SK-N-SH (cell line): ENCODE data around the gene PODNL1. TPM values are rescaled to one million over a fixed set of nuclear protein-coding genes. Genes with fewer than 3 reads are reported as not detected.

Experiments used
- CTCF ChIA-PET: fragments of 300-600, 350-600 bp; formaldehyde crosslinking; extraction: SDS; loops from one replicate; lab custom pipeline; 2021; lab: Yijun Ruan, JAX
- POLR2A ChIA-PET: fragments of 350-600 bp; sonication (Branson Sonifier 250); formaldehyde crosslinking; extraction: SDS; loops from one replicate; lab custom pipeline; 2020; ENCODE audit warnings: antibody characterized with exemption, inconsistent platforms; lab: Yijun Ruan, JAX
- DNase-seq: peaks from one replicate; pipeline ENCODE4 v3.0.0; 2012
- H2AFZ ChIP-seq: fragments of 200-600 bp; sonication (generic); 2 replicates; pipeline ENCODE4 v1.8.1; 2016; ENCODE audit warnings: antibody characterized with exemption, mild to moderate bottlenecking, low read depth
- H3F3A ChIP-seq: fragments of 200-600 bp; sonication (generic); replicated peaks from 2 replicates; pipeline ENCODE3; 2016; ENCODE audit warnings: antibody characterized with exemption, mild to moderate bottlenecking; ENCODE audit not compliant: insufficient read depth
- H3K27ac ChIP-seq, 2 experiments: fragments of 200-500 bp in 1 of 2; fragments of 200-600 bp in 1 of 2; sonication (Bioruptor generic) in 1 of 2; sonication (generic), shearing (Covaris generic) in 1 of 2; 2 replicates each; pipeline versions ENCODE4 v1.5.1 to v1.6.1; 2014 to 2016; ENCODE audit warnings: low read depth in 2 of 2, inconsistent platforms in 1 of 2, low read length in 1 of 2, mild to moderate bottlenecking in 1 of 2, mixed read lengths in 1 of 2
- H3K27me3 ChIP-seq: fragments of 200-600 bp; sonication (generic), shearing (Covaris generic); 2 replicates; pipeline ENCODE4 v1.6.1; 2016; ENCODE audit warnings: mixed run types; ENCODE audit not compliant: insufficient read depth
- H3K36me3 ChIP-seq, 2 experiments: fragments of 200-500 bp in 1 of 2; fragments of 200-600 bp in 1 of 2; sonication (Bioruptor generic) in 1 of 2; sonication (generic) in 1 of 2; replicated peaks in 1 of 2; 2 replicates each; pipeline versions ENCODE3 to v1.5.1; 2014 to 2016; ENCODE audit warnings: low read length in 1 of 2, mild to moderate bottlenecking in 1 of 2; ENCODE audit not compliant: insufficient read depth in 2 of 2, control insufficient read depth in 1 of 2
- H3K4me1 ChIP-seq, 2 experiments: fragments of 200-500 bp in 1 of 2; fragments of 200-600 bp in 1 of 2; sonication (Bioruptor generic) in 1 of 2; sonication (generic), shearing (Covaris generic) in 1 of 2; 2 replicates each; pipeline versions ENCODE4 v1.5.1 to v1.6.1; 2014 to 2016; ENCODE audit warnings: low read depth in 1 of 2, low read length in 1 of 2, mixed run types in 1 of 2; ENCODE audit not compliant: insufficient read depth in 2 of 2, control insufficient read depth in 1 of 2
- H3K4me2 ChIP-seq: fragments of 200-600 bp; sonication (generic), shearing (Covaris generic); 2 replicates; pipeline ENCODE4 v1.6.1; 2017; ENCODE audit warnings: mixed run types
- H3K4me3 ChIP-seq, 2 experiments: fragments of 200-500 bp in 1 of 2; fragments of 200-600 bp in 1 of 2; sonication (Bioruptor generic) in 1 of 2; sonication (generic), shearing (Covaris generic) in 1 of 2; 2 replicates each; pipeline versions ENCODE4 v1.5.1 to v1.8.1; 2014 to 2016; ENCODE audit warnings: low read depth in 2 of 2, inconsistent platforms in 1 of 2, low read length in 1 of 2, mild to moderate bottlenecking in 1 of 2, mixed read lengths in 1 of 2, moderate library complexity in 1 of 2
- H3K79me2 ChIP-seq: fragments of 200-600 bp; sonication (generic); 2 replicates; pipeline ENCODE4 v1.8.1; 2017; ENCODE audit warnings: mild to moderate bottlenecking; ENCODE audit not compliant: insufficient read depth
- H3K9ac ChIP-seq: fragments of 200-600 bp; sonication (generic); 2 replicates; pipeline ENCODE4 v1.6.1; 2017; ENCODE audit warnings: mixed run types
- H3K9me2 ChIP-seq: fragments of 200-600 bp; sonication (generic); 2 replicates; pipeline ENCODE4 v1.6.1; 2017; ENCODE audit warnings: mixed run types
- H3K9me3 ChIP-seq: fragments of 200-600 bp; sonication (generic); 2 replicates; pipeline ENCODE4 v1.6.1; 2017; ENCODE audit warnings: mixed run types, mild to moderate bottlenecking, moderate library complexity
- H4K20me1 ChIP-seq: fragments of 200-600 bp; sonication (generic); 2 replicates; pipeline ENCODE4 v1.6.1; 2017; ENCODE audit warnings: mild to moderate bottlenecking, mixed run types; ENCODE audit not compliant: insufficient read depth
- ELF1 ChIP-seq: IDR thresholded peaks from 2 replicates; pipeline ENCODE4 v1.4.0; 2012
- EZH2phosphoT487 ChIP-seq: fragments of 200-600 bp; sonication (generic); IDR thresholded peaks from 2 replicates; pipeline ENCODE4 v1.6.1; 2017; ENCODE audit warnings: low read depth, mixed run types, mild to moderate bottlenecking, antibody characterized with exemption, moderate library complexity, borderline replicate concordance
- FOSL2 ChIP-seq: IDR thresholded peaks from 2 replicates; pipeline ENCODE4 v1.4.0; 2012; ENCODE audit warnings: low read depth, mild to moderate bottlenecking, moderate library complexity, borderline replicate concordance
- NFIC ChIP-seq: IDR thresholded peaks from 2 replicates; pipeline ENCODE4 v1.4.0; 2012; ENCODE audit warnings: borderline replicate concordance
- RAD21 ChIP-seq: IDR thresholded peaks from 2 replicates; pipeline ENCODE4 v1.6.1; 2012; ENCODE audit warnings: mild to moderate bottlenecking, low read length
- RFX5 ChIP-seq: IDR thresholded peaks from 2 replicates; pipeline ENCODE4 v1.6.1; 2012; ENCODE audit warnings: mild to moderate bottlenecking, improper control_type of control experiment, low read length
- SIN3A ChIP-seq: IDR thresholded peaks from 2 replicates; pipeline ENCODE4 v1.6.1; 2012; ENCODE audit warnings: low read depth, mild to moderate bottlenecking, low read length, moderate library complexity, borderline replicate concordance
- TCF12 ChIP-seq: IDR thresholded peaks from 2 replicates; pipeline ENCODE4 v1.4.0; 2012
- TEAD4 ChIP-seq: IDR thresholded peaks from 2 replicates; pipeline ENCODE4 v1.4.0; 2012; ENCODE audit warnings: mild to moderate bottlenecking, borderline replicate concordance; ENCODE audit not compliant: insufficient read depth
- WGBS: methylation state at CpG from one replicate; pipeline ENCODE4 v1.1.6; 2017; ENCODE audit warnings: low lambda C conversion rate; 5-methylcytosine and 5-hydroxymethylcytosine counted together
- polyA plus RNA-seq, 3 experiments: library from polyadenylated mRNA; depleted of rRNA; stranded (reverse); fragments of >200 nt; gene quantifications; 2 replicates each; pipeline ENCODE4 v1.2.3, GENCODE V29; 2012
- TF ChIP-seq, protein P1 (sequence below): fragments of 200-600 bp; sonication (generic); IDR thresholded peaks from 2 replicates; pipeline ENCODE4 v1.6.1; 2017; ENCODE audit warnings: antibody characterized with exemption, mild to moderate bottlenecking, moderate library complexity
- TF ChIP-seq, protein P2 (sequence below): IDR thresholded peaks from 2 replicates; pipeline ENCODE4 v1.4.0; 2012; ENCODE audit warnings: low read depth
- TF ChIP-seq, protein P3 (sequence below): IDR thresholded peaks from 2 replicates; pipeline ENCODE4 v1.6.1; 2012; ENCODE audit warnings: mild to moderate bottlenecking, low read depth, low read length, moderate library complexity

PODNL1 gene
- polyA plus RNA-seq, 1 of the 3 experiments (the other 2 are of a cell fraction) = 7.5 TPM

DNA sequence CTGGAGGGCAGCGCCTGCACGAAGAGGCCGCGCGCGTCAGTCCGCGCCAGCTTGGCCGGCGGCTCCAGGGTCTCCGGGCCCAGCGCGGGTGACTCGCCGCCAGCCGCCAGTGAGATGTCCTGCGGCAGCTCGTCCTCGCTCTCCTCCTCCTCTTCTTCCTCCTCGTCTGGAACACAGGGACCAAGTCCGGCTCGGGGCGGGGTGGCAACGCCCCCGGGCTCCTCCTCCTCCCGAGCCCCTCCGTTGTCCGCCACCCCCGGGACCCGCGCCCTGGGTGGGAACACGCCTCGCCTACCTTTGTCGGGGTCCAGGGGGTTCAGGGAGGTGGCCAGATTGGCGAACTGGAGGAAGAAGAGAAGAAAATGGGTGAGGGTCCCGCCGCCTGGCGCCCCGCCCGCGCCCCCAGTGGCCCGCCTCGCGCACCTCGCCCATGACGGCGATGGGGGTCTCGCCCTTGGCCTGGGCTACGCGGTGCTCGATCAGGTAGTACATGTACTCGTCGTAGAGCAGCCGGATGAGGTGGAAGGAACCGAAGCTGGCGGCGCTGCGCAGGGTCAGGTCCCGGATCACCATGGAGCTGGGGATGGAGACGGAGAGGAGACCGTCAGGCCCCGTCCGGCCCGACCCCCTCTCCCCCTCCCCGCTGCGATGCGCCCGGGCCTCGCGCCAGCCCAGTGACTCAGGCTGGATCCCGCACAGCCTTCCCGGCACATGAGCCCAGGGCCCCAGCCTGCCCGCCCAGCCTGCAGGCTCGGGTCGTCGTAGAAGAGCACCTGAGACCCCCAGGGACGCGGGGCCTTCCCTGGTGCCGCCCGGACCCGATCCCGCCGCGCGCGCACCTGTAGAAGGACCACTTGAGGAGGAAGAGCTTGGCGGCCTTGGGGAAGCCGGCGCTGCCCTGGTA, 24.7 kb upstream of the PODNL1 start:
- WGBS = 91% methylated on average over 74 of the region's 89 CpGs
- H3K4me3 ChIP-seq = no peak overlapping the region
- DNase-seq = no peak
- TF ChIP-seq RFX5 = no peak
- TF ChIP-seq TCF12 = no peak
- no peak for TF ChIP-seq FOSL2
- TF ChIP-seq ELF1 = no peak
- TF ChIP-seq RAD21 = no peak
- TF ChIP-seq EZH2phosphoT487 = no peak
- TF ChIP-seq SIN3A = no peak
- TF ChIP-seq TEAD4 = no peak
- no peak for TF ChIP-seq NFIC
- TF ChIP-seq, protein P1, sequence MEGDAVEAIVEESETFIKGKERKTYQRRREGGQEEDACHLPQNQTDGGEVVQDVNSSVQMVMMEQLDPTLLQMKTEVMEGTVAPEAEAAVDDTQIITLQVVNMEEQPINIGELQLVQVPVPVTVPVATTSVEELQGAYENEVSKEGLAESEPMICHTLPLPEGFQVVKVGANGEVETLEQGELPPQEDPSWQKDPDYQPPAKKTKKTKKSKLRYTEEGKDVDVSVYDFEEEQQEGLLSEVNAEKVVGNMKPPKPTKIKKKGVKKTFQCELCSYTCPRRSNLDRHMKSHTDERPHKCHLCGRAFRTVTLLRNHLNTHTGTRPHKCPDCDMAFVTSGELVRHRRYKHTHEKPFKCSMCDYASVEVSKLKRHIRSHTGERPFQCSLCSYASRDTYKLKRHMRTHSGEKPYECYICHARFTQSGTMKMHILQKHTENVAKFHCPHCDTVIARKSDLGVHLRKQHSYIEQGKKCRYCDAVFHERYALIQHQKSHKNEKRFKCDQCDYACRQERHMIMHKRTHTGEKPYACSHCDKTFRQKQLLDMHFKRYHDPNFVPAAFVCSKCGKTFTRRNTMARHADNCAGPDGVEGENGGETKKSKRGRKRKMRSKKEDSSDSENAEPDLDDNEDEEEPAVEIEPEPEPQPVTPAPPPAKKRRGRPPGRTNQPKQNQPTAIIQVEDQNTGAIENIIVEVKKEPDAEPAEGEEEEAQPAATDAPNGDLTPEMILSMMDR = no peak
- TF ChIP-seq, protein P2, sequence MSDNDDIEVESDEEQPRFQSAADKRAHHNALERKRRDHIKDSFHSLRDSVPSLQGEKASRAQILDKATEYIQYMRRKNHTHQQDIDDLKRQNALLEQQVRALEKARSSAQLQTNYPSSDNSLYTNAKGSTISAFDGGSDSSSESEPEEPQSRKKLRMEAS = no peak
- TF ChIP-seq, protein P3, sequence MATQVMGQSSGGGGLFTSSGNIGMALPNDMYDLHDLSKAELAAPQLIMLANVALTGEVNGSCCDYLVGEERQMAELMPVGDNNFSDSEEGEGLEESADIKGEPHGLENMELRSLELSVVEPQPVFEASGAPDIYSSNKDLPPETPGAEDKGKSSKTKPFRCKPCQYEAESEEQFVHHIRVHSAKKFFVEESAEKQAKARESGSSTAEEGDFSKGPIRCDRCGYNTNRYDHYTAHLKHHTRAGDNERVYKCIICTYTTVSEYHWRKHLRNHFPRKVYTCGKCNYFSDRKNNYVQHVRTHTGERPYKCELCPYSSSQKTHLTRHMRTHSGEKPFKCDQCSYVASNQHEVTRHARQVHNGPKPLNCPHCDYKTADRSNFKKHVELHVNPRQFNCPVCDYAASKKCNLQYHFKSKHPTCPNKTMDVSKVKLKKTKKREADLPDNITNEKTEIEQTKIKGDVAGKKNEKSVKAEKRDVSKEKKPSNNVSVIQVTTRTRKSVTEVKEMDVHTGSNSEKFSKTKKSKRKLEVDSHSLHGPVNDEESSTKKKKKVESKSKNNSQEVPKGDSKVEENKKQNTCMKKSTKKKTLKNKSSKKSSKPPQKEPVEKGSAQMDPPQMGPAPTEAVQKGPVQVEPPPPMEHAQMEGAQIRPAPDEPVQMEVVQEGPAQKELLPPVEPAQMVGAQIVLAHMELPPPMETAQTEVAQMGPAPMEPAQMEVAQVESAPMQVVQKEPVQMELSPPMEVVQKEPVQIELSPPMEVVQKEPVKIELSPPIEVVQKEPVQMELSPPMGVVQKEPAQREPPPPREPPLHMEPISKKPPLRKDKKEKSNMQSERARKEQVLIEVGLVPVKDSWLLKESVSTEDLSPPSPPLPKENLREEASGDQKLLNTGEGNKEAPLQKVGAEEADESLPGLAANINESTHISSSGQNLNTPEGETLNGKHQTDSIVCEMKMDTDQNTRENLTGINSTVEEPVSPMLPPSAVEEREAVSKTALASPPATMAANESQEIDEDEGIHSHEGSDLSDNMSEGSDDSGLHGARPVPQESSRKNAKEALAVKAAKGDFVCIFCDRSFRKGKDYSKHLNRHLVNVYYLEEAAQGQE = no peak
- POLR2A ChIA-PET = interaction anchor here (1.5 kb wide), 1 partner anchor 10 kb away, joined by 7 read pairs; no protein-coding TSS in a partner anchor
- peaks cover 7% of the 10 kb centered on the region for H3F3A ChIP-seq
- H3K27ac ChIP-seq = no peak overlapping the region
- H2AFZ ChIP-seq = no peak overlapping the region
- H3K9ac ChIP-seq = no peak overlapping the region
- no peaks in the 10 kb centered on the region for H3K9me3 ChIP-seq
- CTCF ChIA-PET = no interaction called here
- no peaks in the 10 kb centered on the region for H3K79me2 ChIP-seq
- H3K9me2 ChIP-seq = no peaks in the 10 kb centered on the region
- peaks cover 0 to 9% of the 10 kb centered on the region in 2 experiments; a peak in 1 of 4 replicates for H3K4me1 ChIP-seq
- no peaks in the 10 kb centered on the region for H4K20me1 ChIP-seq
- H3K4me2 ChIP-seq = no peak overlapping the region
- peaks cover 0 to 41% of the 10 kb centered on the region in 2 experiments for H3K36me3 ChIP-seq
- H3K27me3 ChIP-seq = no peaks in the 10 kb centered on the region
